Measurements from ENCODE around the gene TNS1. TPM values are rescaled to one million over a fixed set of nuclear protein-coding genes. Genes with fewer than 3 reads are reported as not detected.
"Not testable (repeated sequence)": the region's sequence is repeated elsewhere in the genome, so short reads cannot be mapped to it uniquely, and the experiment has no call there.

TNS1 gene
- total RNA-seq, 1 donor from 2014 or later: 59.2 TPM

DNA sequence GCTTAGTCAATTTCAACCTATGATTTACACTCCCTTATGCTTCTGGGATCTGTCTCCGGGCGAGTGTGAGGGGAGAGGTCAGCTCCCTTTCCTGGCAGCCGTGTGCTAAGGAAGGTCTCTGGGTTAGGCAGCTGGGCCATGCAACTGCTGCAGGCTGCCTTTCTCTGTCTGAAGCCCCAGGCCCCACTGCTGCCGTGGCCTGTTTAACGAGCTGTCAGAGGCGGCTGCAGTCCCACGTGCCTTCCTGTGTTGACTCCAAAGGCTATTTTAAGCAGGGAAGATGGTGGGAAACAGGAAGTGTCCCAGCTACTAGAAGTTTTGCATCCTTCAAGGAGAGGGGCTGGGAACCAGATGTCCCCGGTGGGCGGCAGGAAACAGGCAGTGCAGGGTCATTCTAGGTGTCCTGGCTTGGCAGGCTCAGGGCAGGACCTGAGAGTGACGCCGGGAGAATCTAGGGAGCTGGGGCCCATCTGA lies 186.4 kb downstream of the TNS1 start:
- TF ChIP-seq, protein P1, sequence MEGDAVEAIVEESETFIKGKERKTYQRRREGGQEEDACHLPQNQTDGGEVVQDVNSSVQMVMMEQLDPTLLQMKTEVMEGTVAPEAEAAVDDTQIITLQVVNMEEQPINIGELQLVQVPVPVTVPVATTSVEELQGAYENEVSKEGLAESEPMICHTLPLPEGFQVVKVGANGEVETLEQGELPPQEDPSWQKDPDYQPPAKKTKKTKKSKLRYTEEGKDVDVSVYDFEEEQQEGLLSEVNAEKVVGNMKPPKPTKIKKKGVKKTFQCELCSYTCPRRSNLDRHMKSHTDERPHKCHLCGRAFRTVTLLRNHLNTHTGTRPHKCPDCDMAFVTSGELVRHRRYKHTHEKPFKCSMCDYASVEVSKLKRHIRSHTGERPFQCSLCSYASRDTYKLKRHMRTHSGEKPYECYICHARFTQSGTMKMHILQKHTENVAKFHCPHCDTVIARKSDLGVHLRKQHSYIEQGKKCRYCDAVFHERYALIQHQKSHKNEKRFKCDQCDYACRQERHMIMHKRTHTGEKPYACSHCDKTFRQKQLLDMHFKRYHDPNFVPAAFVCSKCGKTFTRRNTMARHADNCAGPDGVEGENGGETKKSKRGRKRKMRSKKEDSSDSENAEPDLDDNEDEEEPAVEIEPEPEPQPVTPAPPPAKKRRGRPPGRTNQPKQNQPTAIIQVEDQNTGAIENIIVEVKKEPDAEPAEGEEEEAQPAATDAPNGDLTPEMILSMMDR (conservative IDR thresholded peaks at IDR 0.05): no peak
- Mint-ChIP-seq H3K27ac (no peak overlapping the region), H3K9me3 (no peaks in the 10 kb centered on the region), H3K4me1 (ENCODE audit: unreplicated experiment) (peaks cover 34% of the 10 kb centered on the region), H3K36me3 (peaks cover 36% of the 10 kb centered on the region), H3K27me3 (no peaks in the 10 kb centered on the region), H3K4me3 (no peak overlapping the region)
- no peak for DNase-seq (ENCODE audit: extremely low spot score, unreplicated experiment)

DNA sequence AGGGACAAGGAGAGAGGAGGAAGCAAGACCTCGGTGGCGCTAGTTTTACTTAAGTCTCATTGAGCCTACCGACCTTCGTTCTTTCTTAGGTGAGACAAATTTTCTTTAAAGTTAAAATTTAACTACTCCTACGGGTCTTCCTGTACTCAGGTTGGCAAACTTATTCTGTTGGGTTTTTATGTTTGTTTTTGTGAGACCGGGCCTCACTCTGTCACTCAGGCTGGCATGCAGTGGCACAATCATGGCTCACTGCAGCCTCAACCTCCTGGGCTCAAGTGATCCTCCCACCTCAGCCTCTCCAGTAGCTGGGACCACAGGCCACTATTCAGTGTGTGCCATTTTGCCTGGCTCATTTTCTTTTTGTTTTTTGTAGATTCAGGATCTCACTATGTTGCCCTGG lies 189.0 kb downstream of the TNS1 start:
- Mint-ChIP-seq H3K4me3 (no peak overlapping the region), H3K27me3 (no peaks in the 10 kb centered on the region), H3K36me3 (peaks cover 47% of the 10 kb centered on the region)

DNA sequence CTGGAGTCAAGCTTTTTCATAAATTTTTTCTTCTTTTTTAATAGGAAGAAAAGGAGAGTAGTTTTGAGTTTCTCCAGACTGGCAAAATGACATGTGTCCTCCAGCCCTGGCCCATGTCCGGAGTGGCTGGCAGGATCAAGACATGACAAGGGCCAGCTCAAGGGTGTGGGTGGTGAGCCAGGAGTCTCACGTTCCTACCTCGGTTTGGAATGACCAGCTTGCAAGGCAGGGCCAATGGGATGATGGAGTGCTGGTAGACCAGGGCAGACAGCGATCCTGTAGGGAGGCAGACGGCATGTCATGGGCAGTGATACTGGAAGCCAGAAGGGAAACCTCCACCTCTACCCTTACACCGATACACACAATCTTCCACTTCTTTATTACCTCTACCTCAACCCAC lies 190.6 kb downstream of the TNS1 start:
- no peak overlapping the region for H3K27ac Mint-ChIP-seq
- no peaks in the 10 kb centered on the region for H3K27me3 Mint-ChIP-seq
- TF ChIP-seq, protein P1 (conservative IDR thresholded peaks at IDR 0.05): no peak
- no peak for DNase-seq (ENCODE audit: extremely low spot score, unreplicated experiment)
- H3K9me3 Mint-ChIP-seq: no peaks in the 10 kb centered on the region
- H3K4me3 Mint-ChIP-seq: no peak overlapping the region
- H3K36me3 Mint-ChIP-seq: peaks cover 48% of the 10 kb centered on the region
- H3K4me1 Mint-ChIP-seq (ENCODE audit: unreplicated experiment): peaks cover 21% of the 10 kb centered on the region

More for the DNA sequence above, 189.0 kb downstream of the TNS1 start:
- no peaks in the 10 kb centered on the region for H3K9me3 Mint-ChIP-seq
- H3K4me1 Mint-ChIP-seq (ENCODE audit: unreplicated experiment): peaks cover 21% of the 10 kb centered on the region
- TF ChIP-seq, protein P1 (conservative IDR thresholded peaks at IDR 0.05): no peak
- DNase-seq (ENCODE audit: extremely low spot score, unreplicated experiment): no peak
- H3K27ac Mint-ChIP-seq: no peak overlapping the region

DNA sequence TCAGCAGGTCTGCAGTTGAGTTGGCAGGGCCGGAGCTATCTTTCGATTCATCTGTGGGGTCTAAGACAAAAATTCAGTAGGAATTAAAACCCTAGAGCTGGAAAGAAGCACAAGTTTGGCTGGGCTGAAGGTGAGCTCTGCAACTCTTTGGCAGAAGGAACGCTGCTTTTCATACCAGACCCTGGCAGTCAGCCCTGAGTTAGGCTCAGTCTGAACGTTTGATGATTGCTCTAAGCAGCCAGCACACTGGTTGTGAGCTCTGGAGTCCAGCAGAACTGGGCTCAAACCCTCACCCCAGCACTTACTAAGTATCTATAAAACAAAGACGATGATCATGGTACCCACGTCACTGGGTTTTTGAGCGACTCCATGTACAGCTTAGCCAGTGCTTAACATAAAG lies 192.5 kb downstream of the TNS1 start:
- H3K9me3 Mint-ChIP-seq: no peaks in the 10 kb centered on the region
- TF ChIP-seq, protein P1 (conservative IDR thresholded peaks at IDR 0.05): no peak

DNA sequence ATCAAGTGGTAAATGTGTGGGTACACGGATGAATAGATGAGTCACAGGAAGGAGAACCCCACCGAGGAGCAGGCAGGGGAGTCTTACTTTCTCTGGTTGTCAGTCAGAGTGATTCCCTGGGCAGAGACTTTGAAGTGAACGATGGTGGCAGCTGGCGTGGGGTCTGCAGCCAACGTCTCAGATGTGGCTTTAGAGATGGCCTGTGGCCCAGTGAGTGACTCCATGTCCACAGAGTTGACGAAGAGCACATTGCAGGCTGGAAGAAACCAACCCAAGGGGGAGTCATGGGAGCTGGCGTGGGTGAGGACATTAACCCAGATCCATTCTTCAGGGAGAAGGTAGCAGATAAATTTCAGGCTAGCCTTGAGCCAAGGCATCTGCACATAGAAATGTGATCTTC lies 193.1 kb downstream of the TNS1 start:
- H3K36me3 Mint-ChIP-seq: peaks cover 44% of the 10 kb centered on the region
- TF ChIP-seq, protein P1 (conservative IDR thresholded peaks at IDR 0.05): no peak
- peaks cover 9% of the 10 kb centered on the region for H3K4me1 Mint-ChIP-seq (ENCODE audit: unreplicated experiment)
- no peak overlapping the region for H3K27ac Mint-ChIP-seq
- H3K9me3 Mint-ChIP-seq: no peaks in the 10 kb centered on the region
- no peak for DNase-seq (ENCODE audit: extremely low spot score, unreplicated experiment)
- H3K4me3 Mint-ChIP-seq: no peak overlapping the region
- no peaks in the 10 kb centered on the region for H3K27me3 Mint-ChIP-seq

More for the DNA sequence above, 192.5 kb downstream of the TNS1 start:
- H3K36me3 Mint-ChIP-seq: peaks cover 48% of the 10 kb centered on the region
- peaks cover 13% of the 10 kb centered on the region for H3K4me1 Mint-ChIP-seq (ENCODE audit: unreplicated experiment)
- no peak overlapping the region for H3K27ac Mint-ChIP-seq
- H3K4me3 Mint-ChIP-seq: no peak overlapping the region
- no peak for DNase-seq (ENCODE audit: extremely low spot score, unreplicated experiment)
- no peaks in the 10 kb centered on the region for H3K27me3 Mint-ChIP-seq

DNA sequence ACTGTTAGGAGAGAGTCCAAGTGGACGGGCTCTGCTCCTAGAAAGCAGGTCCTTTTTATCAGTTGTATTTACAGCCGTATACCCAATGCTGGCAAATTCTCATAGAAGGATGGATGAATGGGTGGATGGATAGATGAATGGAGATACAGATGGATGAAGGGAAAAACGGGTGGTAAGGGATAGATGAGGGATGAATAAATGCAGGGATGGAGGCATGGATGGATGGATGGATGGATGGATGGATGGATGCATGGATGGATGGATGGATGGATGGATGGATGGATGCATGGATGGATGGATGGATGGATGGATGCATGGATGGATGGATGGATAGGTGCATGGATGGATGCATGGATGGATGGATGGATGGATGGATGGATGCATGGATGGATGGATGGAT lies 193.8 kb downstream of the TNS1 start:
- H3K27me3 Mint-ChIP-seq; DNase-seq (ENCODE audit: extremely low spot score, unreplicated experiment); H3K4me1 Mint-ChIP-seq (ENCODE audit: unreplicated experiment); H3K9me3 Mint-ChIP-seq; H3K4me3 Mint-ChIP-seq; H3K27ac Mint-ChIP-seq: not testable (repeated sequence)
- peaks cover 42% of the 10 kb centered on the region for H3K36me3 Mint-ChIP-seq

All from type B pancreatic cell (in vitro differentiated cells).